HFFc6 (cell line): ENCODE results near the gene KRT75. TPM values are rescaled to one million over a fixed set of nuclear protein-coding genes. Genes with fewer than 3 reads are reported as not detected.

ENCODE experiments used
- DNase-seq: peaks from one replicate; pipeline ENCODE4 v3.0.0-alpha.2; 2018
- H3K27ac Mint-ChIP-seq: 2 replicates; pipeline ENCODE4 v1.8.0; 2020; ENCODE audit warnings: mild to moderate bottlenecking, mixed read lengths
- H3K27me3 Mint-ChIP-seq: 2 replicates; pipeline ENCODE4 v1.8.0; 2021; ENCODE audit warnings: mild to moderate bottlenecking, moderate library complexity, mixed read lengths; ENCODE audit not compliant: insufficient read depth
- H3K36me3 Mint-ChIP-seq: 2 replicates; pipeline ENCODE4 v1.8.0; 2021; ENCODE audit warnings: low read depth, mixed read lengths
- H3K4me1 Mint-ChIP-seq: 2 replicates; pipeline ENCODE4 v1.8.0; 2020; ENCODE audit warnings: low read depth, mixed read lengths
- H3K4me3 Mint-ChIP-seq: 2 replicates; pipeline ENCODE4 v1.8.0; 2020; ENCODE audit warnings: mild to moderate bottlenecking, moderate library complexity, mixed read lengths
- H3K9me3 Mint-ChIP-seq: 2 replicates; pipeline ENCODE4 v1.8.0; 2020; ENCODE audit warnings: mild to moderate bottlenecking, mixed read lengths
- CTCF ChIP-seq: fragments of 200-600 bp; sonication (generic); IDR thresholded peaks from 2 replicates; pipeline ENCODE4 v1.5.0; 2021; ENCODE audit warnings: antibody characterized with exemption, mild to moderate bottlenecking
- total RNA-seq, 6 experiments: library from RNA; stranded (reverse); fragmentation: NEBNext Ultra II Directional; extraction: Animal tissue kit (Norgen Biotek cat#: 25700); gene quantifications; 2 replicates in 1 of 6; 3 replicates in 5 of 6; pipeline ENCODE4 v1.2.3, GENCODE V29; 2021

Gene KRT75
- total RNA-seq, 6 experiments from 2014 or later, result not detected

- Mint-ChIP-seq H3K4me1 (no peaks in the 10 kb centered on the region), H3K27me3 (peaks cover 23% of the 10 kb centered on the region), H3K4me3 (no peak overlapping the region), H3K27ac (no peak overlapping the region), H3K36me3 (no peaks in the 10 kb centered on the region), H3K9me3 (no peaks in the 10 kb centered on the region)
- TF ChIP-seq CTCF, result peak; percentile 85
- no peak for DNase-seq
Observed at GRCh38 chr12:52390739-52391617, 43.2 kb downstream of the KRT75 start.

GRCh38 chr12:52389313-52390207, 44.6 kb downstream of the KRT75 start:
- no peaks in the 10 kb centered on the region for H3K36me3 Mint-ChIP-seq
- DNase-seq, result peak; percentile 8
- H3K27me3 Mint-ChIP-seq, result peaks cover 22% of the 10 kb centered on the region
- no peak for TF ChIP-seq CTCF
- H3K27ac Mint-ChIP-seq, result no peak overlapping the region
- H3K4me1 Mint-ChIP-seq, result no peaks in the 10 kb centered on the region
- no peaks in the 10 kb centered on the region for H3K9me3 Mint-ChIP-seq
- H3K4me3 Mint-ChIP-seq, result no peak overlapping the region

- Mint-ChIP-seq H3K36me3 (no peaks in the 10 kb centered on the region), H3K27me3 (peaks cover 21% of the 10 kb centered on the region), H3K27ac (no peak overlapping the region), H3K9me3 (no peaks in the 10 kb centered on the region), H3K4me3 (no peak overlapping the region), H3K4me1 (no peaks in the 10 kb centered on the region)
- no peak for TF ChIP-seq CTCF
- no peak for DNase-seq
Observed at GRCh38 chr12:52387859-52388258, 46.3 kb downstream of the KRT75 start.

- no peaks in the 10 kb centered on the region for H3K36me3 Mint-ChIP-seq
- TF ChIP-seq CTCF, result no peak
- no peak for DNase-seq
- H3K4me3 Mint-ChIP-seq, result no peak within 1 kb of the TSS
- H3K27ac Mint-ChIP-seq, result no peak within 1 kb of the TSS
- H3K27me3 Mint-ChIP-seq, result peaks cover 31% of the 10 kb centered on the region
- no peaks in the 10 kb centered on the region for H3K4me1 Mint-ChIP-seq
- no peaks in the 10 kb centered on the region for H3K9me3 Mint-ChIP-seq
Observed at GRCh38 chr12:52385226-52385702, 48.9 kb downstream of the KRT75 start, which contains the start of gene KRT84. Gene KRT84 (minus strand): TSS chr12:52385652. CDS start chr12:52385585, 67 bp downstream.

- no peaks in the 10 kb centered on the region for H3K9me3 Mint-ChIP-seq
- no peak overlapping the region for H3K27ac Mint-ChIP-seq
Observed at GRCh38 chr12:52383331-52383730, 50.8 kb downstream of the KRT75 start.

More at GRCh38 chr12:52383331-52383730, 50.8 kb downstream of the KRT75 start:
- H3K27me3 Mint-ChIP-seq, result peaks cover 31% of the 10 kb centered on the region
- no peak for DNase-seq
- TF ChIP-seq CTCF, result no peak
- no peaks in the 10 kb centered on the region for H3K36me3 Mint-ChIP-seq
- no peaks in the 10 kb centered on the region for H3K4me1 Mint-ChIP-seq
- no peak overlapping the region for H3K4me3 Mint-ChIP-seq
